ENCODE measurements around the gene CAPN5. TPM values are rescaled to one million over a fixed set of nuclear protein-coding genes. Genes with fewer than 3 reads are reported as not detected.

The CAPN5 gene
- total and polyA plus RNA-seq, 2 of the 13 experiments (the other 11 are each of a cell fraction or from before 2014, with no cell fraction given): 0.27 to 1.2 TPM

GRCh38 chr11:77046060-77046501 is 20.7 kb upstream of the CAPN5 start:
- no peaks in the 10 kb centered on the region for H3K79me2 ChIP-seq (ENCODE audit: insufficient read depth, low read length)
- H3K27me3 ChIP-seq (ENCODE audit: control insufficient read depth in 1 of 2, insufficient read depth in 2 of 2, low read length in 2 of 2): peaks cover 2 to 32% of the 10 kb centered on the region in 2 experiments; a peak in 4 of 5 replicates
- 53% methylated on average over 22 of the region's 39 CpGs for WGBS (ENCODE audit: low lambda C conversion rate)
- peak overlapping the region; percentile 41 for H3K4me2 ChIP-seq (ENCODE audit: low read depth, low read length)
- ChIA-PET CTCF (ENCODE audit: low intra/inter-chr PET ratio, low total read pairs) (interaction anchor here (0.8 to 4.1 kb wide), 6 partner anchors 27 to 126 kb away, joined by 5 to 85 read pairs (median 18); no protein-coding TSS in a partner anchor), POLR2A (no interaction called here)
- peak; percentile 73 for ATAC-seq
- H3K27ac ChIP-seq (ENCODE audit: extremely low read length, insufficient read depth, low read length): no peak overlapping the region
- no peak overlapping the region for H2AFZ ChIP-seq (ENCODE audit: low read length)
- no peak for FAIRE-seq
- H3K4me1 ChIP-seq (ENCODE audit: insufficient read depth, low read length): peaks cover 39% of the 10 kb centered on the region
- no peaks in the 10 kb centered on the region for H3K9me3 ChIP-seq (ENCODE audit: low read length)
- H3K4me3 ChIP-seq (replicated peaks in 1 of 3; ENCODE audit: insufficient read depth in 1 of 3, low read depth in 2 of 3, low read length in 3 of 3): no peak overlapping the region
- intact Hi-C loops (cut with micrococcal nuclease; ENCODE audit: unreplicated experiment): loop anchor here (2.0 to 10.0 kb wide), 3 partner anchors 55 to 321 kb away; no protein-coding TSS in a partner anchor
- DNase-seq (ENCODE audit: low spot score): no peak
- no peak overlapping the region for H3K9ac ChIP-seq (ENCODE audit: insufficient read depth, low read depth, low read length)
- BruUV-seq (replicated peaks): no TSS peak
- H3K36me3 ChIP-seq (replicated peaks in 1 of 2; ENCODE audit: control insufficient read depth in 1 of 2, insufficient read depth in 2 of 2, low read length in 2 of 2): no peaks in the 10 kb centered on the region
- no peaks in the 10 kb centered on the region for H4K20me1 ChIP-seq (ENCODE audit: insufficient read depth, low read length)
- in situ Hi-C loops (cut with HindIII; ENCODE audit: extremely low pct_ligation_motif_present, low pct_unique_long_range_greater_than_20kb): loop anchor here (5.0 to 25.0 kb wide), 2 partner anchors 46 to 134 kb away; no protein-coding TSS in a partner anchor
- TF ChIP-seq RXRA (CRISPR knock-in tag; IDR thresholded peaks at IDR 0.05) (peak; percentile 48; the same call in 1 of the 2 replicates), ZEB1 (IDR thresholded peaks at IDR 0.05; ENCODE audit: insufficient replicate concordance, low read depth) (peak; percentile 58), ZNF501 (CRISPR knock-in tag; IDR thresholded peaks at IDR 0.05) (peak; percentile 61; the same call in 1 of the 2 replicates), ZNF768 (CRISPR knock-in tag; IDR thresholded peaks at IDR 0.05) (peak; percentile 59; the same call in 1 of the 2 replicates), ZBTB10 (CRISPR knock-in tag; IDR thresholded peaks at IDR 0.05; ENCODE audit: borderline replicate concordance) (0 out of 2 replicates have a peak, but pooled peaks have one; percentile 55), MLX (CRISPR knock-in tag; IDR thresholded peaks at IDR 0.05) (no peak), ZNF607 (CRISPR knock-in tag; IDR thresholded peaks at IDR 0.05; ENCODE audit: borderline replicate concordance) (peak; percentile 30; the same call in 1 of the 2 replicates), ZNF687 (CRISPR knock-in tag; IDR thresholded peaks at IDR 0.05) (peak; percentile 59), ZFP37 (CRISPR knock-in tag; IDR thresholded peaks at IDR 0.05; ENCODE audit: borderline replicate concordance) (no peak), MYC (CRISPR knock-in tag; IDR thresholded peaks at IDR 0.05; ENCODE audit: borderline replicate concordance) (peak; percentile 31; the same call in 1 of the 2 replicates), FOXK1 (CRISPR knock-in tag; IDR thresholded peaks at IDR 0.05; ENCODE audit: borderline replicate concordance, low read depth) (0 out of 2 replicates have a peak, but pooled peaks have one; percentile 30), ZNF282 (IDR thresholded peaks at IDR 0.05; ENCODE audit: partially characterized antibody) (no peak), E2F2 (CRISPR knock-in tag; IDR thresholded peaks at IDR 0.05; ENCODE audit: borderline replicate concordance) (no peak), HOXA3 (CRISPR knock-in tag; IDR thresholded peaks at IDR 0.05) (peak; percentile 64), NFKB2 (CRISPR knock-in tag; IDR thresholded peaks at IDR 0.05; ENCODE audit: borderline replicate concordance) (peak; percentile 46; the same call in 1 of the 2 replicates)

Measured in HepG2 (cell line).